MCF 10A (cell line): Measurements from ENCODE around the gene CBFA2T3. TPM values are rescaled to one million over a fixed set of nuclear protein-coding genes. Genes with fewer than 3 reads are reported as not detected.
"Not testable (repeated sequence)": the region's sequence is repeated elsewhere in the genome, so short reads cannot be mapped to it uniquely, and the experiment has no call there.

Experiments
- BruUV-seq: library from RNA; stranded (reverse); fragments of 400-500 nt; replicated peaks from 2 replicates; lab custom pipeline; 2021; lab: Mats Ljungman, UMichigan
- CTCF ChIA-PET: fragments of 300-600 bp; sonication (Branson Sonifier 250); formaldehyde crosslinking; extraction: SDS; loops from one replicate; lab custom pipeline; 2021; ENCODE audit warnings: antibody characterized with exemption, inconsistent platforms; lab: Yijun Ruan, JAX
- POLR2A ChIA-PET: fragments of 300-600, 350-650 bp; sonication (Branson Sonifier 250); formaldehyde crosslinking; extraction: SDS; loops from one replicate; lab custom pipeline; 2020; ENCODE audit warnings: antibody characterized with exemption, inconsistent platforms; lab: Yijun Ruan, JAX
- DNase-seq: peaks from one replicate; pipeline ENCODE4 v3.0.0-alpha.2; 2018; ENCODE audit not compliant: unreplicated experiment
- H3K27ac Mint-ChIP-seq: one replicate; pipeline ENCODE4 v1.8.0; 2022; ENCODE audit warnings: mild to moderate bottlenecking, low read depth, mixed read lengths; ENCODE audit not compliant: unreplicated experiment
- H3K27me3 Mint-ChIP-seq: one replicate; pipeline ENCODE4 v1.8.0; 2022; ENCODE audit warnings: mixed read lengths; ENCODE audit not compliant: insufficient read depth, unreplicated experiment
- H3K36me3 Mint-ChIP-seq: one replicate; pipeline ENCODE4 v1.8.0; 2022; ENCODE audit warnings: mild to moderate bottlenecking, moderate library complexity, mixed read lengths; ENCODE audit not compliant: insufficient read depth, unreplicated experiment
- H3K4me1 Mint-ChIP-seq: one replicate; pipeline ENCODE4 v1.8.0; 2022; ENCODE audit warnings: mixed read lengths; ENCODE audit not compliant: insufficient read depth, unreplicated experiment
- H3K4me3 Mint-ChIP-seq: one replicate; pipeline ENCODE4 v1.8.0; 2022; ENCODE audit warnings: mild to moderate bottlenecking, moderate library complexity, mixed read lengths; ENCODE audit not compliant: unreplicated experiment
- H3K9me3 Mint-ChIP-seq: one replicate; pipeline ENCODE4 v1.8.0; 2022; ENCODE audit warnings: mixed read lengths; ENCODE audit not compliant: unreplicated experiment
- intact Hi-C: fragments of 100-400 bp; cut with micrococcal nuclease; formaldehyde crosslinking; loops from 2 replicates; pipeline ENCODE4 v1.14.1; 2022
- total RNA-seq: library from RNA; stranded (reverse); gene quantifications from 2 replicates; pipeline ENCODE4 v1.2.3, GENCODE V29; 2022
- TF ChIP-seq, protein P1 (sequence below): fragments of 200-600 bp; IDR thresholded peaks from one replicate; pipeline ENCODE4 v1.8.0; 2022; ENCODE audit warnings: antibody characterized with exemption, mild to moderate bottlenecking; ENCODE audit not compliant: unreplicated experiment

CBFA2T3 gene
- total RNA-seq, 1 experiment from 2014 or later = not detected

DNA sequence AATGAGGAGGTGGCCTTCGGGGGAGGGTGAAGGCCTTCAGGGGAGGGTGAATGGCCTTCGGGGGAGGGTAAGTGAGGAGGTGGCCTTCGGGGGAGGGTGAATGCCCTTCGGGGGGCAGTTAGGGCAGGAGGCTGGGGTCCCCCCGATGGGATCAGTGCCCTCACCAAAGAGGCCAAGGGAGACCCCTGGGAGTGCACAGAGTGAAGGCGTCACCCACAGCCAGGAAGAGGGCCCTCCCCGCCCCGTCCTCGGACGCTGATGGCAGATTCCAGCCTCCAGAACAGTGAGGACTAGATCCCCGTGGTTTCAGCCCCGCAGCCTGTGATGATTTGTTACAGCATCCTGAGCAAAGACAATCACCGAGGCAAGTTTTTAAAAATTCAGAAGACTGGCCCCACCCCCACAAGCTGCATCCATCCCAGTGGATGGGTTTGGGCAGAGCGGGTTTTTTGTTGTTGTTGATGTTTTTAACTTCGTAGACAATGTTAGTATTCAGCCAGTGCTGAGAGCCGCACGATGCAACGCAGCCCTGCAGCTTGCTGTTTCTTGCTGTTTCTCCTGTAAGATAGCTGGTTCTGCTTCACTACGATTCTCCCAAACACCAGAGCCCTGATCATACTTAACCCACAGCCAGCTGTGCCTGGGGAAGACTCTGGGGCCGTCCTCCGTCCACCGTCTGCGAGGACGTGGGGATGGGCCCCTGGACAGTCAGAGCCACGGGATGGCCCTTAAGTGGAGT lies 40.7 kb upstream of the CBFA2T3 start:
- no peaks in the 10 kb centered on the region for H3K9me3 Mint-ChIP-seq
- H3K36me3 Mint-ChIP-seq = no peaks in the 10 kb centered on the region
- BruUV-seq = no TSS peak
- no peak for DNase-seq
- H3K4me3 Mint-ChIP-seq = no peak overlapping the region
- H3K27ac Mint-ChIP-seq = no peak overlapping the region
- ChIA-PET POLR2A (no interaction called here), CTCF (interaction anchor here (0.5 kb wide), 1 partner anchor 29 kb away, joined by 4 read pairs; no protein-coding TSS in a partner anchor)
- intact Hi-C loops = no loop called here
- H3K4me1 Mint-ChIP-seq = no peaks in the 10 kb centered on the region
- H3K27me3 Mint-ChIP-seq = peaks cover 40% of the 10 kb centered on the region
- TF ChIP-seq, protein P1, sequence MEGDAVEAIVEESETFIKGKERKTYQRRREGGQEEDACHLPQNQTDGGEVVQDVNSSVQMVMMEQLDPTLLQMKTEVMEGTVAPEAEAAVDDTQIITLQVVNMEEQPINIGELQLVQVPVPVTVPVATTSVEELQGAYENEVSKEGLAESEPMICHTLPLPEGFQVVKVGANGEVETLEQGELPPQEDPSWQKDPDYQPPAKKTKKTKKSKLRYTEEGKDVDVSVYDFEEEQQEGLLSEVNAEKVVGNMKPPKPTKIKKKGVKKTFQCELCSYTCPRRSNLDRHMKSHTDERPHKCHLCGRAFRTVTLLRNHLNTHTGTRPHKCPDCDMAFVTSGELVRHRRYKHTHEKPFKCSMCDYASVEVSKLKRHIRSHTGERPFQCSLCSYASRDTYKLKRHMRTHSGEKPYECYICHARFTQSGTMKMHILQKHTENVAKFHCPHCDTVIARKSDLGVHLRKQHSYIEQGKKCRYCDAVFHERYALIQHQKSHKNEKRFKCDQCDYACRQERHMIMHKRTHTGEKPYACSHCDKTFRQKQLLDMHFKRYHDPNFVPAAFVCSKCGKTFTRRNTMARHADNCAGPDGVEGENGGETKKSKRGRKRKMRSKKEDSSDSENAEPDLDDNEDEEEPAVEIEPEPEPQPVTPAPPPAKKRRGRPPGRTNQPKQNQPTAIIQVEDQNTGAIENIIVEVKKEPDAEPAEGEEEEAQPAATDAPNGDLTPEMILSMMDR = no peak

DNA sequence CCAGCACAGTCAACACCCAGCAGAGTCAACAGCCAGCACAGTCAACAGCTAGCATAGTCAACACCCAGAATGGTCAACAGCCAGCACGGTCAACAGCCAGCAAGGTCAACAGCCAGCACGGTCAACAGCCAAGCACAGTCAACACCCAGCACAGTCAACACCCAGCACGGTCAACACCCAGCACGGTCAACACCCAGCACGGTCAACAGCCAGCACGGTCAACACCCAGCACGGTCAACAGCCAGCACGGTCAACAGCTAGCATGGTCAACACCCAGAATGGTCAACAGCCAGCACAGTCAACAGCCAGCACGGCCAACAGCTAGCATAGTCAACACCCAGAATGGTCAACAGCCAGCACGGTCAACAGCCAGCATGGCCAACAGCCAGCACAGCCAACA lies 39.6 kb upstream of the CBFA2T3 start:
- H3K9me3 Mint-ChIP-seq, intact Hi-C loops, BruUV-seq, H3K4me3 Mint-ChIP-seq, H3K36me3 Mint-ChIP-seq, H3K4me1 Mint-ChIP-seq, DNase-seq, POLR2A ChIA-PET, H3K27ac Mint-ChIP-seq: not testable (repeated sequence)
- H3K27me3 Mint-ChIP-seq = peaks cover 37% of the 10 kb centered on the region
- CTCF ChIA-PET = interaction anchor here (0.7 kb wide), 1 partner anchor 1065 kb away, joined by 3 read pairs; no protein-coding TSS in a partner anchor

DNA sequence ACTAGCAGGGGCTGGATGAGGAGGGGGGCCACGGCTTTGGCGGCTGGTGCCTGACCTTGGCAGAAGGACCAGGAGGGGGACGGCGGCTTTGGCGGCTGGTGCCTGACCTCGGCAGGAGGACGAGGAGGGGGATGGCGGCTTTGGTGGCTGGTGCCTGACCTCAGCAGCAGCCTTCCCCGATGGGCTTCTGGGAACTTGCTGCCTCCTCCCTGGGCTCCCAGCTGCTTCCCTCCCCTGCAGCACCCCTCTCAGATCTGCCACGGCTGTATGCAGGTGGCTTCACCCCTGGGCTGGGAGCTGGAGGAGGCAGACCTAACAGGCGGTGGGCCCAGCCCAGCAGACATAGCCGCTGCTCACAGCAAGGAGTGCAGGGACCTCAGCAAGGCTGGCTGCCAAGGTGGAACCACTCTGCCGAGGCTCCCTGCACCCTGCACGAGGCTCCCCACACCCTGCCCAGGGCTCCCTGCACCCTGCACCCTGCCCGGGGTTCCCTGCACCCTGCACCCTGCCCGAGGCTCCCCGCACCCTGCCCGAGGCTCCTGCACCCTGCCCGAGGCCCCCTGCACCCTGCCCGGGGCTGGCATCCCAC lies 38.4 kb upstream of the CBFA2T3 start:
- TF ChIP-seq, protein P1 = no peak
- no TSS peak for BruUV-seq
- Mint-ChIP-seq H3K4me1 (no peaks in the 10 kb centered on the region), H3K27ac (no peak overlapping the region), H3K9me3 (no peaks in the 10 kb centered on the region), H3K27me3 (peaks cover 25% of the 10 kb centered on the region), H3K4me3 (no peak overlapping the region), H3K36me3 (no peaks in the 10 kb centered on the region)
- ChIA-PET POLR2A (no interaction called here), CTCF (no interaction called here)
- no peak for DNase-seq
- intact Hi-C loops = no loop called here

DNA sequence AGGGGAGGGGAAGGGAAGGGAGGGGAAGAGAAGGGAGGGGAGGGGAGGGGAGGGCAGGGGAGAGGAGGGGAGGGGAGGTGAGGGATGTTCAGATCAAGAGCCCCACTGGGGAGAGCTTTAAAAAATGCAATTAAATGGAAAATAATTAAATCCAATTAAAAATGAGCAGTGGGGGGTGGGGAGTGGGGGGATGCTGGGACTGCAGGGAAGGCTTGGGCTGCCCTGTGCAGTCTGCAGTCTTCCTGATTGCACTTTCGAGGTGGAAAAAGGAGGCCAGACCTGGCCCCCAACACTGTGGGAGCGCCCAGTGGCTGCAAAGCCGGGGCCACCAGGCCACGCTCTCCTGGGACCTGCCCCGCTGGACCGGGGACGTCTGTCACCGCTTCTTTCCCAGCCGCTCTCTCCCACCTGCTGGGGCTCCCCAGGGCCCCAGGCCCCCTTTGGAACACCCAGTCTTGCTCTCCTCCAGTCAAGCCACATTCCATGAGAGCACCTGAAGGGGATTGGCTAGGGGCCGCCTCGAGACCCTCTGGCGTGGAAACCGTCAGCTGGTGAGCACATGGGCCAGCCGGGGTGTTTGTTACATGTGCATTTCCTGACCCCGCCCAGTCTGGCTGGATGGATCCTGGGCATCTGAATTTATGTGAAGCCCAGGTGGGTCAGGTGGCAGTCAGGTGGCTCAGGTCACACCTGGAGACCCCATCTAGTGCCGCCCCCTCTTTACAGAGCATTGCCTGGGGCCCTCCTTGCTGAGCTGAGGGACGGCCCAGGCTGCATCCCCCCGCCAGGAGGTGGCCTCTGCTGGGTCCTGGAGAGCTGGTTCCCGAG lies 37.6 kb upstream of the CBFA2T3 start:
- Mint-ChIP-seq H3K27me3 (peaks cover 19% of the 10 kb centered on the region), H3K4me1 (no peaks in the 10 kb centered on the region), H3K36me3 (no peaks in the 10 kb centered on the region), H3K9me3 (no peaks in the 10 kb centered on the region), H3K27ac (no peak overlapping the region), H3K4me3 (no peak overlapping the region)
- ChIA-PET CTCF (no interaction called here), POLR2A (no interaction called here)
- BruUV-seq = no TSS peak
- intact Hi-C loops = no loop called here
- TF ChIP-seq, protein P1 = no peak
- DNase-seq = no peak
